ENCODE data around the gene PRKN.

DNA sequence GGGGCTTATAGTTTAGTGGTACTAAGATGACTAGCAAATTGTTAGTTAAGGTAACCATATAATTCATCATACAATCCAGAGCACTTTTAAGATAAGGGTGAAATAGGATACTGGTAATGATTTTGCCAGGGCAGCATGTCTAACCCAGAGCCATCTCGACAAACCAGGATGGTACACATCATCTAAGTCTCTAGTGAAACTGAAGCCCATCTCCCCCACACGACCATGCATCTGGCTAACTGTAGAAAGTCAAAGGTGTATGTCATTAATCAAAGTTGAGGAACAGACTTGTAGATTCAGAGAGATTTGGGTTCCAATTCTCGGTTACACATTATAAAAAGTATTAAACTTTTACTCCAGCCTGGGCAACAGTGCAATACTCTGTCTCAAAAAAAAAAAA lies 78.3 kb downstream of the PRKN start:
- TF ChIP-seq, protein P1, sequence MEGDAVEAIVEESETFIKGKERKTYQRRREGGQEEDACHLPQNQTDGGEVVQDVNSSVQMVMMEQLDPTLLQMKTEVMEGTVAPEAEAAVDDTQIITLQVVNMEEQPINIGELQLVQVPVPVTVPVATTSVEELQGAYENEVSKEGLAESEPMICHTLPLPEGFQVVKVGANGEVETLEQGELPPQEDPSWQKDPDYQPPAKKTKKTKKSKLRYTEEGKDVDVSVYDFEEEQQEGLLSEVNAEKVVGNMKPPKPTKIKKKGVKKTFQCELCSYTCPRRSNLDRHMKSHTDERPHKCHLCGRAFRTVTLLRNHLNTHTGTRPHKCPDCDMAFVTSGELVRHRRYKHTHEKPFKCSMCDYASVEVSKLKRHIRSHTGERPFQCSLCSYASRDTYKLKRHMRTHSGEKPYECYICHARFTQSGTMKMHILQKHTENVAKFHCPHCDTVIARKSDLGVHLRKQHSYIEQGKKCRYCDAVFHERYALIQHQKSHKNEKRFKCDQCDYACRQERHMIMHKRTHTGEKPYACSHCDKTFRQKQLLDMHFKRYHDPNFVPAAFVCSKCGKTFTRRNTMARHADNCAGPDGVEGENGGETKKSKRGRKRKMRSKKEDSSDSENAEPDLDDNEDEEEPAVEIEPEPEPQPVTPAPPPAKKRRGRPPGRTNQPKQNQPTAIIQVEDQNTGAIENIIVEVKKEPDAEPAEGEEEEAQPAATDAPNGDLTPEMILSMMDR (IDR thresholded peaks at IDR 0.05; ENCODE audit: insufficient read depth, low read length): no peak
- TF ChIP-seq GABPA (IDR thresholded peaks at IDR 0.05; ENCODE audit: low read depth): no peak
- TF ChIP-seq, protein P2, sequence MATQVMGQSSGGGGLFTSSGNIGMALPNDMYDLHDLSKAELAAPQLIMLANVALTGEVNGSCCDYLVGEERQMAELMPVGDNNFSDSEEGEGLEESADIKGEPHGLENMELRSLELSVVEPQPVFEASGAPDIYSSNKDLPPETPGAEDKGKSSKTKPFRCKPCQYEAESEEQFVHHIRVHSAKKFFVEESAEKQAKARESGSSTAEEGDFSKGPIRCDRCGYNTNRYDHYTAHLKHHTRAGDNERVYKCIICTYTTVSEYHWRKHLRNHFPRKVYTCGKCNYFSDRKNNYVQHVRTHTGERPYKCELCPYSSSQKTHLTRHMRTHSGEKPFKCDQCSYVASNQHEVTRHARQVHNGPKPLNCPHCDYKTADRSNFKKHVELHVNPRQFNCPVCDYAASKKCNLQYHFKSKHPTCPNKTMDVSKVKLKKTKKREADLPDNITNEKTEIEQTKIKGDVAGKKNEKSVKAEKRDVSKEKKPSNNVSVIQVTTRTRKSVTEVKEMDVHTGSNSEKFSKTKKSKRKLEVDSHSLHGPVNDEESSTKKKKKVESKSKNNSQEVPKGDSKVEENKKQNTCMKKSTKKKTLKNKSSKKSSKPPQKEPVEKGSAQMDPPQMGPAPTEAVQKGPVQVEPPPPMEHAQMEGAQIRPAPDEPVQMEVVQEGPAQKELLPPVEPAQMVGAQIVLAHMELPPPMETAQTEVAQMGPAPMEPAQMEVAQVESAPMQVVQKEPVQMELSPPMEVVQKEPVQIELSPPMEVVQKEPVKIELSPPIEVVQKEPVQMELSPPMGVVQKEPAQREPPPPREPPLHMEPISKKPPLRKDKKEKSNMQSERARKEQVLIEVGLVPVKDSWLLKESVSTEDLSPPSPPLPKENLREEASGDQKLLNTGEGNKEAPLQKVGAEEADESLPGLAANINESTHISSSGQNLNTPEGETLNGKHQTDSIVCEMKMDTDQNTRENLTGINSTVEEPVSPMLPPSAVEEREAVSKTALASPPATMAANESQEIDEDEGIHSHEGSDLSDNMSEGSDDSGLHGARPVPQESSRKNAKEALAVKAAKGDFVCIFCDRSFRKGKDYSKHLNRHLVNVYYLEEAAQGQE (IDR thresholded peaks at IDR 0.05; ENCODE audit: insufficient replicate concordance, low read depth): no peak
